HG03064 (cell line): ENCODE results near the gene TPCN2.

Experiments
- ATAC-seq: cut with Tn5 transposase; IDR thresholded peaks from one replicate; pipeline ENCODE4 v1.9.1; 2021; ENCODE audit warnings: low read depth; ENCODE audit not compliant: unreplicated experiment

The TPCN2 gene

DNA sequence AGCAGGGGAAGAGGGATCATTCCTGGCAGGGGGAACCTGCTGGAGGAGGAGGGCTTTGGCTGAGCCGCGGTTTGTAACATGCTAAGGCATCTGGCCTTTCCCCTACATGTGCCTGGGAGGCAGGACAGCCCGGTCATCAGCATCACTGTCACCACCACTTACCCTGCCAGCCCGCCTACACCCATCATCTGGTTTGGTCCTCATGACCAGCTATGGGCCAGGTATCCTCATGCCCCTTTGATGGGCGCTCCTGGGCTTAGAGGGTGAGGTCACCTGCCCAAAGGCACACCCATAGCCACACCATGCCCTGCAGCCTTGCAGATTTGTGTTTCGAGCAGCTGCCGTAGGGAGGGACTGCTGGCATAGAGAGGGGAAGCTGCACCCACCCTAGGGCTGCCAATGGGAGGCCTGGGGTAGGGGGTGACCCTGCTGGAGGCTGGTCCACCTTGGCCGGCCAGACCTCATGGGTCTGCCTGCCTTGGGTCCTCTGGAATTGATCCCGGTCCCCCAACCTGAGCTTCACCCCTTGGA, 38.3 kb upstream of the TPCN2 start:
- no peak for ATAC-seq

DNA sequence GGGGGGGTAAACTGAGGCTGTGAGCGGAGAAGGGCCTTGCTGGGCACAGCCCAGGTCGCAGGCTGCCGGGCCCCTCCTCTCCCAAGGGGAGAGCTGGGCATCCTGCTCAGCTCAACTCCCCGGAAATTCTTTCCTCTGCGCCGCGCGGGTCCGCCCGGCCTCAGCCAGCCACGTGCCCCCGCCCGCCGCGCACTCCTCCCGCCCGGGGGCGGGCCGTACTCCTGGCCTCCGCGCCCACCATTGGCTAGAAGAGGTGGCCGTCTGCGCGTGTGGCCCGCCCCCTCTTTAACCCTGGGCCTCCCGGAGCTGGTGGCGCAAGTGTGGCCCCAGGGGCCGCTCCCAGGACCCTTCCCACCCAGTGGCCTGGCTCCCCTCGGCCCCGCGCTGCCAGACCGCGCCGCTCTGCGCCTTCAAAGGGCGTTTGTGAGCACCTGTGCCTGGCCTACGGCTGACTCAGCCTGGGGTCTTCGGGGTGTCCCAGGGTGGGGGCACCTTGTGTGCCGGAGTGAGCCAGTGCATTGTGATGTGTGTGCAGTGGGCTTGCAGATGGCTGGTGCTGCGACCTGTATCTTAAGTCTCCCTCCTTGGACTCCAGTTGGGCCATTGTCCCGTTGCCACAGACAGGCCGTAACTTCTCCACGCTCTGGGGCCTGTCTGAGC, 37.6 kb upstream of the TPCN2 start:
- no peak for ATAC-seq

DNA sequence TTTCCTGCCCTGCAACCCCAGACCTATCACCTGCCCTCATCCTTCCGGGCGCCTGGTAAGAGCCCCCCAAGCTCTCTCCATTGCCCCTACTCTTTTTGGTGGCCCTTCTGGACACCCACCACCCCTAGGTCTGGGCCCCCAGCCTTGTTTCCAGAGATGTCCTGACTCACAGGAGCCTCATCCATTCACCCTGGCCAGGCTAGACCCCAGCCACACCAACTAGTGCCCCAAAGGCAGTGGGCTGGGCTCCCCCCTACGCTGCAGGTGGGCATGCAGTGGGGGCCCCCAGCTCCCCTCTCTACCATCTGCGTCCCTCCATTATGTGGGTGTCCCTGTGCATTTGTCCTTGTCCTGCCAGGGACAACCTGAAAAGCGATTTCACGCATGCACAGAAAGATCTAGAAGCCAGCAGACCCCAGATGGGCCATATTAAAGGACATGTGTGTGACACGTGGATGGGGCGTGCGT, 37.1 kb upstream of the TPCN2 start:
- no peak for ATAC-seq

DNA sequence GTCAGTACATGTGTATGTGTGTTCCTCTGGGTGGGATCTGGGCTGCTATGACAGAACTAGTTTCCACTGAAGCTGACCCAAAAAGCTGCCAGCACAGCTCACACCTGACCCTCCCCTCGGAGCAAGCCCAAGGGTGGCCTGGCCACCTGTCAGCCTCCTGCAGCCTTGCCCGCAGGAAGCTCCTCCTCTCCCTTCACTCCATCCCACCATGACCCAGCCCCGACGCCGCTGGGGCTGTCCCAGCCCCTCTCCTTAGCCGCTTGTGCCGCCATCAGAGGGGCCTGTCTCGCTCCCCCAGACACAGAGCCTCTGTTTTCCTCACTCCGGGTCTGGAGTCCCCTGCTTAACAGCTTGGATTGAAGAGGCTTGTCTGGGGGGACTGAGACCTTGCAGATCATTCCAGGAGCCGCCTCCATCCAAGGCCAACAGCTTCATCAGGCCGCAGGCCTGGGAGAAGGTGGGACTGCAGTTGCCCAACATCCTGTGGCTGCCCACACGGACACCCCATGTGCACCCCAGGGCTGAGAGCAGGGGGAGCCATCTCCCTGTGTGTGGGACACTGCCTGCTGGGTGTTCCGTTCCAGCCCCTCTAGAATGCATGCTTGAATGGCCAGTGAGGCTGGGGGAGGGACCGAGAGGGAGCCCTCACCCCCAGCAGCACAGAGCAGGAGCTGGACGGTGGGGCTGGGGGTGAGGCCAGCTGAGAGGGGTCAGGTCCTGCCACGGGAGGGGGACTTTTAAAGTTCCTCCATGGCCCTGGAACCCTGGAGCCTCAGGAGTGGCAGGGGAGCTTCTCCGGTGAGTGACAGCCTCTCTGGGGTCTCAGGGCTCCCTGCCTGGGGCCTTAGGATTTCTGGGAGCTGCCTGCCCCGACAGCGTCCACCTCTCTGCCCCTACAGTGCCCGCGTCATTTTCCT, 36.4 kb upstream of the TPCN2 start:
- ATAC-seq: no peak

DNA sequence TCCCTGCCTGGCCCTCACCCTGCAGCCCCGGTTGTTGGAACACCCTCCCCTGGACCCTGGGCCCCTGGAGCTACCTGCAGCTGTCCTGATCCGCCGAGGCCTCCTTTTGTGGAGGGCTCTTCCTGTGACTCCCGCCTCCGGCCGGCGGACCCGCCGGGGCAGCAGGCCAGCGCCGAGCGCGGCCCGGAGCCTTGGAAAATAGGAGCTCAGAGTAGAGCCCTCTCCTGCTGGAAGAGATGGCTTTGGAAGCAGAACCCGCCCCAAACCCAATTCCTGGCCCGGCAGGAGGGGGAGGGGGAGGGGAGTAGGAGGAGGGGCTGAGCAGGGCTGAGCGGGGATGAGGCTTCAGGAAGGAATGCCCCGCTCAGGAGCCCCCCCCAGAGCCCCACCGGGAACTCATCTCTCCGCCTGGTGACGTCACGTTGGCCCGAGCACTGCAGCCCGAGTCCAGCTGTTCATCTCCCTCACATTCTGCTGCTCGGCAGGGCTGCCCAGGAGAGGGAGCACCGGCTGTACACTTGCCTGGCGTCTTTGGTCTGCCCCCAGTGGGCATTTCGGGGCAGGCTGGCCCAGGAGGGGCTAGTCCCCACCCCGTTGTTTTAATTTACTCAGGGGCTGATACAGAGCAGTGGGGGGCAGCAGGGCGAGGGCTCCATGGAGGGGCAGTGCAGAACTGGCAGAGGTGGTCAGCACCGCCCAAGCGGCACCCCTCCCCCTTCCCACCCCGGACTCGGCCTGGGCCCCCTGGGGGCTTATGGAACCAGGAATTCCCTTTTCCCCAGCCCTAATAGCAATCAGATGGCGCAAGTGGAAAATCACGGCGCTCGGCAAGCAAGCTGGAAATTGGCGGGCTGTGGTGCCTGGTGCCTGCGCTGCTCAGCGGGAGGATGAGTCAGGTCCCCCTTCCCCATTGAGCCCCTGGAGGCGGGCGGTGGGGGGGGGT, 35.5 kb upstream of the TPCN2 start, which contains the start of gene MRGPRF:
Gene MRGPRF, minus strand, starts transcription at position 238 of the 943 bp plus-strand sequence. CDS start 3,345 bp downstream, outside the sequence.
- ATAC-seq: no peak

DNA sequence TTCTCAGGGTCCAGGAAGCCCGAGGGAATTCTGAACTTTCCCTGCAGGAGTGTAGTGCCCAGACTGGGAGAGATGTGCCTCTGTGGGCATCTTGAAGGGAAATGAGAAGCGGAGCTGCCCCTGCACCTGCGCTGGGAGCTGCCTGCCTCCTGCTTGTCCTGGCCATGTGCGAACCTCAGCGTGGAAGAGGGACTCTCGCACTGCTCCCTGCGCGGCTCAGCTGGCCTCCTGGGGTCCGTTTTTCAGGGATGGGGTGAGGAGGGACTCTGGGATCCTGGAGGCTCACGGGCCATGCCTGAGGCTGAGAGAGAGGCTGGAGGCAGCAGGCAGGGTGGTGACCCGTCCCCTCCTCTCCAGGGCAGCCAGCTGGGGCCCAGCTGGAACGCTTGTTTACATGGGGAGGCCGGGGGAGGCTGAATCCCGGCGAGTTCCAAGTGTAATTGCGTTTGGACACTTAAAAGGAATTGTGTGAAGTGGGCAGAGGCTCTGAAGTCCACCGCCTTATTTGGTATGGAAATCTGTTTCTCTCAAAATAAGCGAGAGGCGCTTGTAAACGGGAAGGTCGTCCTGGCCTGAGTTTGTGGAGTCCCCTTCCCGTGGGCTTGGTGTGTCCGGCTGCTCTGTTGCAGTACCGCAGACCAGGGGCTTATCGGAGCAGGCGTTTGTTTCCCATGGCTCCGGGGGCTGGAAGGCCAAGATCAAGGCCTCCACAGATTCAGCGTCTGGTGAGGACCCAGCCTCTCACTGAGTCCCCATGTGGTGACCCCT, 34.5 kb upstream of the TPCN2 start:
- ATAC-seq: no peak

DNA sequence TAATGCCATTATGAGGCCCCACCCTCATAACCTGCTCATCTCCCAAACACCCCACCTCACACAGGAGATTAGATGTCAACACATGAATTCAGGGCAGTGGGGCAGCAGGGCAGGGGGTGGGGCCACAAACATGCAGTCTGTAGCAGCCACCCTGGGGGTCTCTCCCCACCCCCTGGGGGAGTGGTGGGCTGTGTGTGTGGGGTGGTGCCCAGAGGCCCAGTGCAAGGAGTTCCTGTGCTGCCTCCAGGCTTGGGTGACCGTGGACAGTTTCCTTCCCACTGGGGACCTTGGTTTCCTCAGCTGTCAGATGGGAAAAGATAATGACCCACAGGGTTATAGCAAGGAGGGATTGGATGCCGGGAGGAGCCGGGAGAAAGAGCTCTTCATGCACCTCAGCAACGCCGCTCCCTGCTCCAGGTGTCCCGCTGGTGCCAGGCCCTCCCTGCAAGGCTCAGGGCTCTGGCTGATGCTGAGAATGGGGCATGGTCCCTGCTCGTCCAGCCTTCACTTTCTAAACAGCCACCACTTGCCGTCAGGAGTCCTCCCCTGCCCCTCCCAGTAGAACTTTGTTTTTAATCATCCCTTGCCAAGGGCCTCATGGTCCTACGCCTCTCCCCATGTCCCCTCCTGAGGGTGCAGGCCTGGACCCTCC, 33.7 kb upstream of the TPCN2 start:
- no peak for ATAC-seq

DNA sequence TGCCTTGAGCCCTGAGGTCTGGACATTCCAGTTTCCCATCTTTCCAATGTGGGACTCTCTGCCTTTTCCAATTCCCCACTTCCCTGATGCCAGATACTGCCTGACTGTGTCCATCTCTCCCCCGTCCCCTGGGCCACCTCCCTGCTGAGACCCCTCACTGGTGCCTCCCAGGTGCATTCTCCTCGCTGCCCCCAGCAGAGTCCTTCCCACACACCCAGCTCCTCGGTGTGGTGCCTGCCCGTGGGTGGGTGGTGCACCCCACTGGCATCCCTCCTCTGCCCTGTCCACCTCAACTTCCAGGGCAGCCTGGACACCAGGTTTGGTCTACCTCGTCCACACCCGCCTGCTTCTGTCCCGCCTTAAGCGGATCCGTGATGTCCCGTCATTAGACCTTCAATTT, 30.8 kb upstream of the TPCN2 start:
- no peak for ATAC-seq

DNA sequence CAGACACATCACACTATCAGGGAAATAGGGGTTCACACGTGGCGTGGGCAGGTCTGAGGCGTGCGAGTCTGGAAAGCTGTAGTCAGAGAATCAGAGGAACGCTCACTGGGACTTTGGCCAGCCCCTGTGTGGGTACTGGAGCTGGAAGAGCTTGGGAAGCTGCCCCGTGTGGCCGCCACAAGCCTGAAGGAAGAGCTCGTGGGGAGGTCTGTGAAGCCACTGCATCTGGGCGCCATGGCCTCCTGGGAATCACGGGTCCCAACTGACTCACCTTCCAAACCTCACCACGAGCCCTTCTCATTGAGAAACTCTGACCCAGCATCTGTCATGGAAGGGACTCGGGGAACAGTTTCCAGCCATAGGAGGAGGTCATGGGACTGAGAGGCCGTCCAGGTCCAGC, 29.8 kb upstream of the TPCN2 start:
- ATAC-seq: no peak

DNA sequence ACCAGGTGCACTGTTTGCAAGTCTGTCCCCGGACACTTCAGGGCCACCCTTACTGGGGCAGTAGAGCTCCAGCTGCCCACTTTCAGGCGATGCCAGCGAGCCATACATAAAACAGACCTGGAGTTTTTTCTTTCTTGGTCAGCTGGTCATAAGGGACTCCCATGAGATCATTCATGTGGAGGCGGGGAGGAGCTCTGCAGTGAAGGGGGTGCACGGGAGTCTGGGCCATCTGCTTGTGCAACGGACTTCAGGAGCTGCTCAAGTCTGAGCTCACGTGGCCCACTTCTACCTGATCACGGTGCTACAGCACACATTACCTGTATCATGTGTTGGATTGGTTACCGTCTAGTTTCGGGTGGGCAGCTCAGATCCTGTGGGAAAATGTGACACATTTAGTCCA, 26.5 kb upstream of the TPCN2 start:
- ATAC-seq: no peak

DNA sequence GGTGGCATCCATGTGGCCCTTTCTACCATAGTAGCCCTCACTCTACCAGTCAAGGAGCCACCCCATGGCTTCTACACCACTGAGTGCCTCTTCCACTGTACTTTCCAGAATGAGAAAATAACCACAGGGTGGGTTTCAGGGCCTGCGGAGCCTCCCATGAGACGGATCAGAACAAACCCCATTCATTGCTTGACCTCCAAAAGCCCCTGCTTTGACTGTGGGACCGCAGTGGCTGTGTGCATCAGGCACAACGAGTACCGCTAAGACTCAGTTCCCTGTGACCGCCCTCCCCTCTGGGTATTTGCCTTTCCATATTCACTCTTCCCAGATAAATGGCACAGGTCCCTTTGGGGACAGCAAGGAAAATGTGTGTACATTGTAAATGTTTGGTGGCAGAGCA, 24.2 kb upstream of the TPCN2 start:
- no peak for ATAC-seq

DNA sequence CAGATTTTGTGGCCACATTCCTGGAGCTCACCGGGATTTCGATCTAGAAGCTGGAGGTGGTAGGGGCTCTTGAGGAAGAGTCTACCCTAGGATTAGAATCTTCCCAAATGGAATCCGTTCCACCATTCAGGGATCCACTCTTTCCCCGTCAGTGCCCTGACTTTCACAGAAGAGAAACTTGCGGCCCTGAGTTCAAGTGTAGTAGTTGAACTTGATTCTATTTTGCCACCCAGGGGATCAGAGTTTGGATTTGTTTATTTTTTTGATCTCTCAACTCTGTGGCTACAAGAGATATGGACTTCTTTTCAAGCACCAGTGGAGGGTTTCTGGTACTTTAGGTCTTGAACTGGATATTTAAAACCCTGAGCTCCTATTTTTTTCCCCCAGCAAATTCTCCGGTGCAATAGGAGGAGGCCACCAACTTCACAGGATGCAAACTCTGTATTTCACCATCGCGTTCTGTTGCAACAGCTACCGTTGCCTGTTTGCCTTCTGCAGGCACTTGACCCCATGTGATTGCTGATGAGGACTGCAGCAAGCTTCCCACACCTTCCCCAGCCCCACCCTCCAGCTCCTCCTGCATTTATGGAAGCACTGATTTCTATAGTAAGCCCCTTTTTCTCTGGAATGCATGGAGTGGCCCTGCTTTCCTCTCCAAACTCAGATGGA, 20.9 kb upstream of the TPCN2 start:
- ATAC-seq: no peak

DNA sequence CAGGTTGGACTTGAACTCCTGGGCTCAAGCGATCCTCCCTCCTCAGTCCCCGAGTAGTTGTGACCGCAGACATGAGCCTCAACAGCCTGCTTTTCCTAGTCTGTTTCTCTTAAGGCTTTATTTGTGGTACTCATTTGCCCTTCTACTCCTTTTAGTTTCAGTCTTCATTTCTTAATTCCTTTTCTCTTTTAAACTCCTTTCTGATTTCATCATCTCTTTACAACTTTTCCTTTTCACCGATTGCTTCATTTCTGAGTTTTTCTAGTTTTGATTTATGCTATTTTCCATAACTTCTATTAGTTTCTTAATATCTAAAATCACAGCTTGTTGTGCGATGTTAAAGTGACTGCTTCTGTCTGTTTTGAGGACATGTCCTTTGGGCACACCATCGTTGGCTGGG, 18.4 kb upstream of the TPCN2 start:
- no peak for ATAC-seq

DNA sequence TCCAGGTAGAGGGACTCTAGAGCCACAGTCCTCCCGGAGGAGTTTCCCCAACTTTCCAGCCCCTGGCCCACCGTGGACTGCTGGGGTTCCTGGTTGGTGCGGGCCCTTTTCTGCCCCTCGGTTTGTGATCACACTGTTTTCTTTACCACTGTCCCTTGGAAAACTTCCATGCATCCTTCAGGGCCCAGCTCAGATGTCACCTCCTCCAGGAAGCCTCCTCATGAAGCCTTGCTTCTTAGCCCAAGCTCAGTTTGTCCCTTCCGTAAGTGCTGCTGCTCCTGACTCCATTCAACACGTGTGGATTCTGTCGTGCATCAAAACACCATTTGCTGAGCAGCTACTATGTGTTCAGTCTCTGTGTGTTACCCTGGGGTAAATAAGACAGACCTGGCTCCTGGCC, 15.9 kb upstream of the TPCN2 start:
- no peak for ATAC-seq

DNA sequence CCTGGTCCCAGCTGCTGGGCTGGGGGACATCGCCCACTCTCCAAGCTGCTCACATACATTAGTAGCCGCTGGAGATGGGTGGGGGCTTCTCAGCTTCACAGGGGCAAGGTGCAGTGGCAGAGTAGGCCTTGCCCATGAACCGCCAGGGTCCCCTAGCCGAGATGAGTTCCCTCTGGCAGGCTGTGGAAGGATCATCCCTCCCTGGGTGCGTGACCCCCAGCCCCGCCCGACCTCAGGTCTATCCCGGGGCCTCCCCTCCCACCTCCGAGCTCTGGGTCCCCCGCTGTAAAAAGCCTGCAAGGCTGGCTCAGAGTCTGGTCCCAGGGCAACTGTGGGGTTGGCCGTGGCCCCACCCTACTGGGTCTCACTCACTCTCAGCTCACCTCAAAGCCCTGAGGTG, 15.3 kb upstream of the TPCN2 start:
- no peak for ATAC-seq

DNA sequence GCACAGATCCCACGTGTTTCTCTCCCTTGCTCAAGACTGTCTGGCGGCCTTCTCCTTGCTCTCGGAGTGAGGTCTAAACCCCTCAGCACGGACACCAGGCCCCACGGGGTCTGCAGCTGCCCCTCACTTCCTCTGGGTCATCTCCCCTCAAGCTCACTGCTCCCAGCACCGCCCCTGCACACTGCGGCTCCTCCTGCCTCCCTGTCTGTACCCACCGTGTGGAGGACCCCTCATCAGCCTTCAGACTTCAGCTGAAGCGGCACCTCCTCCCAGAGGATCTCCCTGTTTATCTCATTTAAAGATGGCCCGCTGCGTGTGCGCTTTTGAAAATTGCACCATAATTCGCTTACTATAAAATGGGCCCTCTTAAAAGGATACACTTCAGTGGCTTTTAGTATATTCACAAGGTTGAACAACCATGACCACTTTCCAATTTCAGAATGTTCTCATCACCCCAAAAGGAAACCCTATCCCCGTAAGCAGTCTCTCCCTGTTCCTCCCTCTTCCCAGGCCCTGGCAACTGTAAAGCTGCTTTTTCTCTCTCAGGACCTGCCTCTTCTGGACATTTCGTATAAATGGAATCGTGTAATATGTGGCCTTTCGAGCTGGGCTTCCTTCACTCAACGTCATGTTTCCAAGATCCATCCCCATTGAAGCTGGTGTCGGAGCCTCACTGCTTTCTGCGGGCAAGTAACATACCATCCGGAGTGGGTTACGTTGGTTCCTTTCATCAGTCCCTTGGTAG, 14.4 kb upstream of the TPCN2 start:
- no peak for ATAC-seq

DNA sequence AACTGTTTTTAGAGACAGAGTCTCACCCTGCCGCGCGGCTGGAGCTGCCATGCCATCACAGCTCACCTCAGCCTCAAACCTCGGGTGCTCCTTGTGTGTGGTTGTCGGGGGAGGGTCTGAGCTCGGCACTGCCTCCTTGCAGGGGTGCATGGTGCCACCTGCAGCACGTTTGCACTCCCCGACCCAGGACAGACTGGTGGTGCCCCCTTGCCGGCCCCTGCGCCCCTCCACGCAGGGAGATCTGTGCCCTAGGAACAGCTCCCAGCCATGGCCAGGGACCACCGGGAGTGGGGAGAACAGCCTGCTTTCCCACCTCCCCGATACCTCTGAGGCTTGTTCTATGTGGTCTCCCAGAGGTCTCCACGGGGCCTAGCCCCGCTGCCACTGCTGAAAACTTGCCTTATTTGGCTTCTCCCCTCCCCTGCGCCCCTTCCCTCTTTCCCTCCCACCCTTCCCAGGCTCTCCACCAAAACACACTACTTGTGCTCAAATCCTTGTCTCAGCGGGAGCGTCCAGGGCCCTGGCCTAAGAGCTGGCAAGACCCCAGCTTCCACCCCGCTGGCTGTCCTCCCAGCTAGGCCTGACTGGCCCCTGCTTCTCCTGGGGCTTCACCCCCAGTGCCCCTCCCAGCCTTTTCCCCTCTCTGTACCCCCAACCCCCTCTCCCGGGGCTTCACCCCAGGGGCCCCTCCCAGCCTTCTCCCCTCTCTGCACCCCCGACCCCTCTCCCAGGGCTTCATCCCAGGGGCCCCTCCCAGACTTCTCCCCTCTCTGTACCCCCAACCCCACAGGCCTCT, 13.4 kb upstream of the TPCN2 start:
- no peak for ATAC-seq
